H1 (cell line): ENCODE measurements around the gene ZNF526. TPM values are rescaled to one million over a fixed set of nuclear protein-coding genes. Genes with fewer than 3 reads are reported as not detected.

ENCODE experiments used
- polyA plus RNA-seq, 7 experiments: library from polyadenylated mRNA; depleted of rRNA in 3 of 7; stranded (reverse) in 5 of 7; unstranded in 2 of 7; fragments of >200 nt in 5 of 7; fragments of 200-250 nt in 2 of 7; gene quantifications; 1 replicate in 5 of 7; 2 replicates in 1 of 7; 4 replicates in 1 of 7; pipeline versions ENCODE4 v1.2.1 to v1.2.3, GENCODE V29; 2011 to 2013; ENCODE audit warnings: missing spikeins in 2 of 7, mixed read lengths in 2 of 7
- total RNA-seq: library from RNA; stranded (reverse); fragmentation: NEBNext Ultra II Directional; extraction: Animal tissue kit (Norgen Biotek cat#: 25700); gene quantifications from 2 replicates; pipeline ENCODE4 v1.2.1, GENCODE V29; 2021

Gene ZNF526
- total and polyA plus RNA-seq, 2 of the 8 experiments (the other 6 are each of a cell fraction or from before 2014, with no cell fraction given) = 8.4 to 14.1 TPM

Other genes starting within 250 kb of the ZNF526 start
- gene ATP1A3, start 226.1 kb upstream of the ZNF526 start, total RNA-seq = 35.8 and 41.2 TPM in 2 replicates
- 11.1 and 19.2 TPM in 2 replicates for gene ATP1A3, start 226.1 kb upstream of the ZNF526 start, polyA plus RNA-seq (2011; rRNA removed)
- gene GRIK5, start 150.1 kb upstream of the ZNF526 start, total RNA-seq = 42.9 and 45.1 TPM in 2 replicates
- 17.8 and 25.3 TPM in 2 replicates for gene GRIK5, start 150.1 kb upstream of the ZNF526 start, polyA plus RNA-seq (2011; rRNA removed)
- 27.0 and 28.6 TPM in 2 replicates for gene ZNF574, start 144.1 kb upstream of the ZNF526 start, total RNA-seq
- gene ZNF574, start 144.1 kb upstream of the ZNF526 start, polyA plus RNA-seq (2011; rRNA removed) = 38.8 and 53.8 TPM in 2 replicates
- 6.1 and 7.2 TPM in 2 replicates for gene POU2F2, start 87.9 kb upstream of the ZNF526 start, total RNA-seq
- 5.0 and 7.3 TPM in 2 replicates for gene POU2F2, start 87.9 kb upstream of the ZNF526 start, polyA plus RNA-seq (2011; rRNA removed)
- gene DEDD2, start 2.6 kb upstream of the ZNF526 start, total RNA-seq = 32.6 and 37.8 TPM in 2 replicates
- gene DEDD2, start 2.6 kb upstream of the ZNF526 start, polyA plus RNA-seq (2011; rRNA removed) = 65.0 and 74.3 TPM in 2 replicates
- gene GSK3A, start 22.3 kb downstream of the ZNF526 start, total RNA-seq = 54.9 and 55.3 TPM in 2 replicates
- gene GSK3A, start 22.3 kb downstream of the ZNF526 start, polyA plus RNA-seq (2011; rRNA removed) = 84.0 and 89.0 TPM in 2 replicates
- gene ERF, start 34.8 kb downstream of the ZNF526 start, total RNA-seq = 62.7 and 73.9 TPM in 2 replicates
- 43.7 and 67.6 TPM in 2 replicates for gene ERF, start 34.8 kb downstream of the ZNF526 start, polyA plus RNA-seq (2011; rRNA removed)
- 43.6 and 48.4 TPM in 2 replicates for gene CIC, start 48.9 kb downstream of the ZNF526 start, total RNA-seq
- gene CIC, start 48.9 kb downstream of the ZNF526 start, polyA plus RNA-seq (2011; rRNA removed) = 13.2 and 23.1 TPM in 2 replicates
- 6.7 and 7.2 TPM in 2 replicates for gene PRR19, start 81.8 kb downstream of the ZNF526 start, total RNA-seq
- gene PRR19, start 81.8 kb downstream of the ZNF526 start, polyA plus RNA-seq (2011; rRNA removed) = 7.5 and 8.9 TPM in 2 replicates
- gene PAFAH1B3, start 82.3 kb downstream of the ZNF526 start, total RNA-seq = 124 and 132 TPM in 2 replicates
- 248 and 294 TPM in 2 replicates for gene PAFAH1B3, start 82.3 kb downstream of the ZNF526 start, polyA plus RNA-seq (2011; rRNA removed)
- 4.7 and 5.0 TPM in 2 replicates for gene TMEM145, start 93.0 kb downstream of the ZNF526 start, total RNA-seq
- 2.3 and 4.5 TPM in 2 replicates for gene TMEM145, start 93.0 kb downstream of the ZNF526 start, polyA plus RNA-seq (2011; rRNA removed)
- 22.3 and 23.7 TPM in 2 replicates for gene MEGF8, start 105.3 kb downstream of the ZNF526 start, total RNA-seq
- gene MEGF8, start 105.3 kb downstream of the ZNF526 start, polyA plus RNA-seq (2011; rRNA removed) = 13.0 and 22.9 TPM in 2 replicates
- gene CNFN, start 170.0 kb downstream of the ZNF526 start, total RNA-seq = 8.9 and 12.6 TPM in 2 replicates
- 31.5 and 54.3 TPM in 2 replicates for gene CNFN, start 170.0 kb downstream of the ZNF526 start, polyA plus RNA-seq (2011; rRNA removed)
- 12.5 and 15.9 TPM in 2 replicates for gene LIPE, start 207.1 kb downstream of the ZNF526 start, total RNA-seq
- 8.7 and 17.0 TPM in 2 replicates for gene LIPE, start 207.1 kb downstream of the ZNF526 start, polyA plus RNA-seq (2011; rRNA removed)
- gene CXCL17, start 222.6 kb downstream of the ZNF526 start, total RNA-seq = not detected in 2 replicates
- 0.11 TPM in 1 of 2 replicates, not detected in the other for gene CXCL17, start 222.6 kb downstream of the ZNF526 start, polyA plus RNA-seq (2011; rRNA removed)